HG03060 (cell line): Measurements from ENCODE around the gene IRF9.
A peak's percentile ranks its signal among the peaks of the same experiment; 100 is the strongest.

Source experiments
- ATAC-seq: cut with Tn5 transposase; IDR thresholded peaks from one replicate; pipeline ENCODE4 v1.9.1; 2021; ENCODE audit warnings: low read depth, moderate number of reproducible peaks; ENCODE audit not compliant: unreplicated experiment

IRF9 gene

DNA sequence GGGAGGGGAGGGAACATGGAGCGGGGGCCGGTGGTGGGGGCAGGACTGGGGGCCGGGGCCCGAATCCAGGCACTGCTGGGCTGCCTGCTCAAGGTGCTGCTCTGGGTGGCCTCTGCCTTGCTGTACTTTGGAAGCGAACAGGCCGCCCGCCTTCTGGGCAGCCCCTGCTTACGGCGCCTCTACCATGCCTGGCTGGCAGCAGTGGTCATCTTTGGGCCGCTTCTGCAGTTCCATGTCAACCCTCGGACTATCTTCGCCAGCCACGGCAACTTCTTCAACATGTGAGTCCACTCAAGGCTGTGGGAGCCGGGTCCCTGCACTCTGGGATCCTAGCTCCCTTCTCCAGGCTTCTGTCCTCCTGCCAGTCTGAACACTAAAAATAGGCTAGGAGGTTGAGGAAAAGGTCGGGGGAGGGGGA lies 29.5 kb upstream of the IRF9 start:
- no peak for ATAC-seq

DNA sequence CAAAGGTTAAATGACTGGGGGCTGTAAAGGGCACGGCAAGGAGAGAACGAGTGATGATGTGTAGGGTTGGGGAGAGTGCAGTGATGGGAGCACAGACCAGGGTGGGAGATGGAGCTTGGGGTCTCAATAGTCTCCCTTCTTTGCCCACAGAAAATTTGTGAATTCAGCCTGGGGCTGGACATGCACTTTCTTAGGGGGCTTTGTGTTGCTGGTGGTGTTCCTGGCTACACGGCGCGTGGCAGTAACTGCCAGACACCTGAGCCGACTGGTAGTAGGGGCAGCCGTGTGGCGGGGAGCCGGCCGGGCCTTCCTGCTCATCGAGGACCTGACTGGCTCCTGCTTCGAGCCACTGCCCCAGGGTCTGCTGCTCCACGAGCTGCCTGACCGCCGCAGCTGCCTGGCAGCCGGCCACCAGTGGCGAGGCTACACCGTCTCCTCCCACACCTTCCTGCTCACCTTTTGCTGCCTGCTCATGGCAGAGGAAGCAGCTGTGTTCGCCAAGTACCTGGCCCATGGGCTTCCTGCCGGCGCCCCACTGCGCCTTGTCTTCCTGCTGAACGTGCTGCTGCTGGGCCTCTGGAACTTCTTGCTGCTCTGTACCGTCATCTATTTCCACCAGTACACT lies 28.9 kb upstream of the IRF9 start:
- ATAC-seq: no peak

DNA sequence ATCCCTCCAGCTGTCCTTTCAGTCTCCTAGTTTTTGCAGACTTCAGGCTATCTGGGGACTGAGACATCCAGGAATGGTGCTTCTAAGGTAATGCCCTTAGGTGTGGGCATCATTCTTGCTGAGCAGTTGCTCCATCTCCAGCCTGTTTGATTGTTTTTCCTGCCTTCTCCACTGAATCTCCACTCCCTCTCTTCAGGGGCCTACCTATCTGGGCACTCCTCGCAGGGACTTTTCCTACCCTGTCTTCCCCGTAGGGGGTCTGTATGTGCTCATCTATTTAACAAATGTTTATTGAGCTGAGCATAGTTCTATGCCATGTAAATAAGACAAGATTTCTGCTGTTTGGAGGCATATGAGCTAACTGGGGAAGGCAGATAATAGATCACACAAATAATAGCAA lies 28.1 kb upstream of the IRF9 start:
- no peak for ATAC-seq

DNA sequence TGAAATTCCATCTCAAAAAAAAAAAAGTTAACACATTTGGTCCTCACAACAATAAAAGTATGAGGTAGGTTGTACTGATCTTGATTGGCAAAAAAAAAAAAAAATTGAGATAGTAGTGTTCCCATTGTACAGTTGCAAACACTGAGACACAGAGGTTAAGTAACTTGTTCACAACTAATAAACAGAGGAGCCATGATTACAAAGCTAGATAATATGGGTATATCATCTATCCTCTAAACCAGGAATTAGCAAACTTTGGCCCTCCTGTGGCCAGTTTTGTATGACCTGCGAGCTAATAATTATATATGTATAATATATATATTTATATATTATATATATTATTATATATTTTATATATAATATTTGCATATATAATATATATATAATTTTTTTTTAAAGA lies 27.3 kb upstream of the IRF9 start:
- no peak for ATAC-seq

DNA sequence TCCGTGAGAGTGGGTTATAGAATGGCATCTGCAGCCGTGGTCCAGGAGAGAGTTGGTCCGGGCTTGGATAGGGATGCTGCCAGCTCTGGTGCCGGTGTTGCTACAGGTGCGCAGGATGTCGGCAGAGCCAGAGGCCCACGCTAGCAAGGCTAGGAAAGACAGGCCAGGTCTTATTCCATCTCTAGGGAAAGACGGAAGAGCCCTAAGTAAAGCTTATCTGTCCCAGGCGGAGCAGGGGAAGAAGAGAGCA lies 25.6 kb upstream of the IRF9 start:
- ATAC-seq: peak; percentile 7

DNA sequence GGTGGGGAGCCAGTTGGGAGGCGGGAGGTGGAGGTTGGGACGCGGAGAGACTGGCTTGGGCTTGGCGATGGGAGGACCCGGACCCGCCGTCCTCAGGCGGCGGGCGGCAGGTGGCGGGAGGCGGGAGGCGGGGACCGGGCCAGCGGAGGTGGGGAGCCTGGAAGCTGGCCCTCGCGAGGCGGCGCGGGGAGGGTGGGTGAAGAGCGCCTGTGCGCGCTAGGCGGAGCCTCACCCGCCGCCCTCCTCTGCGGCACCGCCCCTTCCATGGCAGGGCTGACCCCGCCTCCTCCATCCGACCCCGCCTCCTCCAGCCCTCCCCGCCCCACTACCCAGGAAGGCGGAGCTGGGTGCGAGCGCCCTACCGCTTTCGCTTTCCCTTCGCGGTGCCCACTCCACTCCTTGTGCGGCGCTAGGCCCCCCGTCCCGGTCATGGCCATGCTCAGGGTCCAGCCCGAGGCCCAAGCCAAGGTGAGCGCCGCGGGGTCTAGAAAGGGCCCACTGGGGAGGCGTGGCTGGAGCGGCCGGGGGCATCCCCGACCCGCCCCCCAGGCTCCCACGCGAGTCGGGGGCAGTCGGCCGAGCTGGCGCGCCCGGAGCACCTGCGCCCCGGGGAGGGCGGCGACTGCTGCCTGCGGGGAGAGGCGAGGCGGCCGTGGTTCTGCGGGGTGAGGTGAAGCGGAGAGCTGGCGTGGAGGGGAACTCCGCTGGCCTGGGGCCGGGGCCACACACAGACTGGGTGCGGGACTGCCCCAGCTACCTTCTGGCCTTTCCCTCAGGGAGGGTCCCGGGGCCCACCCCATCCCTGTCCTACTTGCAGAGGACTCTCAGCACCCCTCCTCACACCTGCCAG lies 25.0 kb upstream of the IRF9 start, which contains the start of gene PSME1:
Gene PSME1, plus strand, starts transcription at position 361 of the 850 bp plus-strand sequence. Its CDS starts 69 bp downstream, at position 430.
- peak; percentile 56 for ATAC-seq

DNA sequence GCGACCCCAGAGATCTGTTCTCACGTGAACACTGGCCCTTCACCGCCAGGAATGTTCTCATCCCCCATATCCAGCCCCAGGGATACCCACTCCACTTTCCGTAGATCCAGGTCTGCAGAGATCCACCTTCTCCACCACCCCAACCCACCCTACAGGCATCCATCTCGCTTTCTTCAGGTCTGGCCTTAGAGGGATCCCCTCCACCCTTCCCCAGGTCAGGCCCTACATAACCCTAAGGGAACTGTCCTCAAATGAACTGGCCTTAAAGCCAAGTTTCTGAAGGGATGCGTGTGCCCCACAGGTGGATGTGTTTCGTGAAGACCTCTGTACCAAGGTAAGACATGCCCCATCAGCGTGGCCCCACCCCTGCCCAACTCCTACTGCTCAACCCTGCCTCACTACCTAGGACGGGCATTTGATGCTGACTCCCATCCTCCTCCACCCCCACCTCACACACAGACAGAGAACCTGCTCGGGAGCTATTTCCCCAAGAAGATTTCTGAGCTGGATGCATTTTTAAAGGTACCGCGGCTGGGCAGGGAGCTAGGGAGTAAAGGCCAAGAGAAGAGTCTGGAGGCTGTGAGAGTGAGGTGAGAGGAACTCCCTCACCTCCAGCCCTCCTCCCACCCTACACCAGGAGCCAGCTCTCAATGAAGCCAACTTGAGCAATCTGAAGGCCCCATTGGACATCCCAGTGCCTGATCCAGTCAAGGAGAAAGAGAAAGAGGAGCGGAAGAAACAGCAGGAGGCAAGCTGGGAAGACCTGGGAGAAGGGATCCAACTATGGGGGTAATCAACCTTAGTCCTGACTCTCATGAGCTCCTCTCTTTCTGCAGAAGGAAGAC lies 24.2 kb upstream of the IRF9 start:
- ATAC-seq: no peak

DNA sequence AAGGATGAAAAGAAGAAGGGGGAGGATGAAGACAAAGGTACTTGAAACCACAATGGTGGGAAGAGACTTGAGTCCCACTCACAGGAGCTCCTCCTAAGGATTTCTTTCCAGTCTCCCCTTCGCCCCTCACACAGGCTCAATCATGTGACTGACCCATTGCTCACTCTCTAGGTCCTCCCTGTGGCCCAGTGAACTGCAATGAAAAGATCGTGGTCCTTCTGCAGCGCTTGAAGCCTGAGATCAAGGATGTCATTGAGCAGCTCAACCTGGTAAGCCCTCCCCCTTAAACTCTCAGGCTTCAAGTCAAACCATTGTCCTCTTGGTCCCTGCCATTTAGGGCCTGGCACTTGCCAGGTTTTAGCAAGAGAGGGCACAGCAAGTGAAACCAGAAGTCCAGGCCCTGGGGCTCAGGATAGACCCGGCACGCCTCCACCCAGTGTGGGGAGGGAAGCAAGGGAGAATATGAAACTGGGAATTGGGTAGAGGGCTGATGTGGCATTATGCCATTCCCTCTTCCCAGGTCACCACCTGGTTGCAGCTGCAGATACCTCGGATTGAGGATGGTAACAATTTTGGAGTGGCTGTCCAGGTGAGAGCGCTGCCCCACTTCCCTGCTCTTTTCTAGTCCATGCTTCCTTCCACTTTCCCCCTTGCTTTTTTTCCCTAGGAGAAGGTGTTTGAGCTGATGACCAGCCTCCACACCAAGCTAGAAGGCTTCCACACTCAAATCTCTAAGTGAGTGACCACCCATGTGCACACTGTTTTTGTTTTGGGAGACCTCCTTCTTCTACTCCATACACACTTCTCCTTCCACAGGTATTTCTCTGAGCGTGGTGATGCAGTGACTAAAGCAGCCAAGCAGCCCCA lies 23.3 kb upstream of the IRF9 start:
- ATAC-seq: no peak

DNA sequence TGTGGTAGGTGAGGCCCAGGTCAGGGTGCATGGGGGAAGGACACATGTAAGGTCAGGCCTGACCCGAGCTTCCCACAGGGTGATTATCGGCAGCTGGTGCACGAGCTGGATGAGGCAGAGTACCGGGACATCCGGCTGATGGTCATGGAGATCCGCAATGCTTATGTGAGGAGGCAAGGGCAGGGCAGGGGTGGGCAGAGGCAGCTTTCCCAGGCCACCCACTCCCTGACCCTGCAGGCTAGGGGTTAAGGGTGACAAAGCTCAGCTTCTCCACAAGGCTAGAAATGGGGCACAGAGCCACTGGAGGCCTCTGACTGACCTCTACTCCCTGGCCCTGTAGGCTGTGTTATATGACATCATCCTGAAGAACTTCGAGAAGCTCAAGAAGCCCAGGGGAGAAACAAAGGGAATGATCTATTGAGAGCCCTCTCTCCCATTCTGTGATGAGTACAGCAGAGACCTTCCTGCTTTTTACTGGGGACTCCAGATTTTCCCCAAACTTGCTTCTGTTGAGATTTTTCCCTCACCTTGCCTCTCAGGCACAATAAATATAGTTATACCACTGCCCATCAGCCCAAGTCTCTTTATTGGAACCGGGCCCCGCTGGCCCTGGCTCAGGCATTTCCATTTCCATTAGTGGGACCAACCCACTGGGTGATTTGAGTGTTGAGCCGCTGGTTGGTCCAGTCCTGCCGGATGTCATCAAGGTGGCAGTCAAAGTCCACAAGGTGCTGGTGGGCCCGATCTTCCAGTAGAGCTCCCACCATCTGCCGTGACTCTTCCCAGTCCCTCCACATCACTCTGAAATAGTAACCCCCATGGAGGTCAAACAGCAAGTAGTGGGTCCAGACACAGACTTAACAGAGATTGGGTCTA lies 22.4 kb upstream of the IRF9 start:
- no peak for ATAC-seq

DNA sequence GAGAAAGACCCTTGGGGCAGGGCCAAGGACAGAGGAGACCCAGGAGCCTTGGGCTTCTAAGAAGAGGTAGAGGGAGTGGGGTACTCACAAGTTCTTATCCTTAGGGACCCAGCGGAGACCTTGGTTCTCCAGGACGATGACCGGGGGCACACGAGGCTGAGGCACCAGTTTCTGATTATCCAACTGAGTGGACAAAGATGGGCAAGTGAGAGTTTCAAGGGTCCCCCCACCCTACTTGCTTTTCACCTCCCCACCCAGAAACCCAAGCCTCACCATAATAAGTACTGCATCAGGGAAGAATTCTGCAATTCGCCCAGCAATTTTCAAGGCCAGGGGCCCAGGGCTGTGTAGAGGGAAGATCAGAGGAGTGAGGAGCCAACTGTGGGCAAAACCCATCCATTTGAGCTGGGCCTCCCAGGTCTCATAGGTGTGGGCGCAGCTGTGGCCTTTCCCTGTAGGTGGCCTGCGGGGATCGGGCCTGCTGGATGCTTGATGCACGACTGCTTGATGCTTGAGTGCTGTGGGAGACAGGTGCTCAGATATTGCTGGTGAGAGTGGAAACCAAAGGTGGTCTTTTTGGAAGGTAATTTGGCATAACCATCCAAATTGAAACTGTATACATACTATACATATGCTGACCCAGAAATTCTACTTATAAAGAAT lies 21.7 kb upstream of the IRF9 start:
- ATAC-seq: no peak

DNA sequence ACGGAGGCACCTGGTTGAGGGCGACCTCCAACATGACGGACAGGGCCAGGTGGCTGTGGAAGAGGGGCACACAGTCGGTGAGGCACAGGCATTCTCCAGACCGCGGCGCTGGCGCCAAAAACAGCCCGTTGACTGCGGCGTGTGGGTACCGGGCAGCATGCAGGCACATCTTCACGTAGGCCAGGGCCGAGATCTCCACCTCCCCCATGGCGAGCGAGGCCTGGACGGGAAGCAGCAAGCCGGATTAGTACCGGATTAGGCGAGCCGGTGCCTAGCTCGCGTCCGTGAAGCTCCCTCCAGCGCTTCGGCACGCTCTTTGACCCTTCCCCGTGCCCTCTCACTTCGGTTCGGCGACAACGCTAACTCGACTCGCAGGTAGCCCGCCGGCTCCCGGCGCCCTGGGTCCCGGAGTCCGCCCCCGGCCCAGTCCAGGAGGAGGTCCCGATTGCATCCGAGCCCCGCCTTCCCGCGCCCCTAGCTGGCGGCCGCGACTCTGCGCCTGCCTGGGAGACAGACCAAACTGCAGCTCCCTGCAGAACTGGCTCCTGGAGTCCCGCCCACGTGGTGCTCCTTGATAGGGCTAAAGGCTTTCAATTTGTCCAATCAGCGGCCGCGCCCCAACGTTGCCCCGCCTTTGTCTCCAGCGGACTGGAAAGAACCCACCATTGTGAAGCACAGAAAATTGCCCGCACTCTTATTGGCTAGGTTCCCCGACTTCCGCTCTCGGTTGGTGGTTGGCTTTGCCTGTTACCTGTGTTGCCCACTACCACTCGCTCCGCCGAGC lies 19.8 kb upstream of the IRF9 start, which contains the start of gene EMC9:
Gene EMC9, minus strand, starts transcription at position 495 of the 784 bp plus-strand sequence. Its CDS starts 287 bp downstream, at position 208.
- peak; percentile 85 for ATAC-seq

DNA sequence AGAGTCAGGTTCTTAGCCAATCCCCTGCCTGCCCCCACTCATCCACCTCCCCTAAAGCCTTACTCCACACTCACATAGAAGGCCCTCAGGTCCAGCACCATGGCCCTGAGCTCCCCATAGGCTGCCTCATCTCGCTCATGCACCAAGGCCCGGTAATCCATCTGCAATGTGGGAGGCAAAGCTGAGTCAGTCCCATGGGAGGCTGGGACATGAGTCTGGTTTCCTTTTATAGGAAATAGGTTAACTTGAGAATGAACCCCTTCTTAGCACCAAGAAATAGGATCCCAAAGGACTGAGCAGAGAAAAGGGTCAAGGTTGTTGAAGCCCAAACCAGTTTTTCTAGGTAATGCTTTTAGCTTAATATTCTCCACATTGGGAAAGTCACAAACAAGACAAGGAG lies 17.6 kb upstream of the IRF9 start:
- ATAC-seq: no peak

DNA sequence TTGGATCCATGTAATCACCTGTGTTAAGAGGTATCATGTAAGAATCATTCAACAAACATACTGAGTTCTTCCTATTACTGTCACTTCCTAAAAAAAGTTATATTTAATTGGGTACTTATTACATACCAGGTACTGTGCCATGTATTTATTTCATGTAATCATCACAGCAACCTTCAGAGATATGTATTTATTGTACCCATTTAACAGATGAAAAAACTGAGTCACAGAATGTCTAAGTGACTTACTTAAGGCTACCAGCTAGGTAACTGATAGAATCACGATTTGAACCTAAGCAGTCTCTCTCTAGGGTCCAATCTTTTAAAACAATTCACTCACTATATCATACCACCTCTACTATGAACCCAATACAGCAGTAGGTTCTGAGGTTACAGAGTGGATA lies 16.6 kb upstream of the IRF9 start:
- ATAC-seq: no peak

DNA sequence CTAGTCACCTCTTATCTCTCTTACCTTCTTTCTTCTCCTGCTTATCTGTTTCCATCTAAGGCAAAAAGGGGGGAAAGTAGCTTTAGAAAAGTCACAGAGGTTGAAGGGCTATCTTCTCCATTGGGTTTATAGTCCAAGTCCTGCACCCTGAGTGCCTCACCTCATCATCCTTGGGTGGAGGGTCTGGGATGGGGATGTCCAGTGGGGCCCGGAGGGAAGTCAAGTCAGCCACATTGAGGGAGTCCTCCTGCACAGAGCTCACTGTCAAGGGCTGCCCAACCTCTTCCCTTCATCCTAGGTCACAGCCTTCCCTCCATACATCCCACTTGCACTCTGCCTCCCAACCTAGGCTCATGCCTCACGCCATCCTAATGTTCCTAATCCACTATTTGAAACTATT lies 15.8 kb upstream of the IRF9 start:
- no peak for ATAC-seq

DNA sequence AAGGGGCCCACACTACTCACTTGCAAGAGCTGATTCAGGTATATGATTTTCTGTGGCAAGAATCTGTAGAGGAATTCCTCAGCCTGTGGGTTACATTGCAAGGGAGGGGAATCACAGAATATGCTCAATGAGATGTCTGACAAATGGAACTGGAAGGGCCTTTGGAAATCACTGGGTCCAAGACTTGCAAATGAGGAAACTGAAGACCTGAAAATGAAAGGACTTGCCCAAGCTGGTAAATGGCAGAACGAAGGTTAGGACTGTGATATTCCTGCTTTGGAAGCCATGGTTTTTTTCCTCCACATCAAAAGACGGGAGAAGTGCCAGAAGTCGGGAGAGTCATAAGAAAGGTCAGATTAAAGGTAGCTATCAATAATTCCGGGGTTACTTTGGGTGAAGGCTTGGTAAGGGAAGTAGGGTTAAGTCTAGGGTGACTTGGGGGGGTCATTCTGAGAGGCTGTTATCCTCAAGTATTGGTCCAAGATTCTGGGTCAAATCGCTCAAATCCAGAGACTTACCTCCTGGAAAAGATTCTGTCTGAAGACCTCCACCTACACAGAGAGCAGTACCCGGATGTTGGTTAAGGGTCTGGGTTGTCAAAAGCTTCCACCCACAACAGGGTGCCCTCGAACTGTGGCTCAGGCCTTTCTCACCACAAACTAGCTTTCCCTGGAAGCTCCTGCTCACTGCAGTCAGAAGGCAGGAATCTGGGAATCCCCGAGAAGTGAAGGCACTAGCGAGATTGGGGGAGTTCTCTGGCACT lies 15.2 kb upstream of the IRF9 start:
- no peak for ATAC-seq

DNA sequence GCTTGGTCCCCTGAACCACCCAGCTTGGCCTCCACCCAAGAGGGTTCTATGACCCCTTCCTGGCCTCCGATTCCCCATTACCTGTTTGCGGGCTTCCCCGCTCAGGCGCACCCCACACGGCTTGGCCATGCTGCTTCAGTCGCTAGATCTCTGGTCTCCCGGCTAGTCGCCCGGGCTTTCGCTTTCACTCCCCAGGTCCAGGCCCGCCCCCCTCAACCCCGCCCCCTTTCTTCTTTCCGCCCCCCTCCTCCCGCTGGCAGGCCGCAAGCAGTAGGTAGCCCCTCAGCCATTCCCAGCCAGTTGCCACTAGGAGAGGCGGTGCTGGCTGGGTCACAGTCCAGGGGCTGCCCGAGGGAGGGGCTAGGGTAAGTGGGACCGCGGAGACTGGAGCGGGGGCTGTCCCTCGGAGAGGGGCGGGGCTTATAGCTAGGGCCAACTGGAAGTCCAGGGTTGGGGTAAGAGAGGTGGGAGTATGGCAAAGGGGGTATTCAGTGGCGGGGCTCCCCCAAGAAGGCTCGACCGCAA lies 14.6 kb upstream of the IRF9 start, which contains the start of gene PSME2:
Gene PSME2, minus strand, starts transcription at position 158 of the 525 bp plus-strand sequence. Its CDS starts 29 bp downstream, at position 129.
- peak; percentile 50 for ATAC-seq
